Activated B cell treated with CpG ODN at 0.5 μM for 24 hours (primary cell): ENCODE data around the gene CXXC5. TPM values are rescaled to one million over a fixed set of nuclear protein-coding genes. Genes with fewer than 3 reads are reported as not detected.

Source experiments
- ATAC-seq: fragments of 200-7000 bp; cut with Tn5 transposase; one replicate; pipeline ENCODE4 v1.10.0; 2021; ENCODE audit warnings: low read depth, mild to moderate bottlenecking, moderate library complexity
- CTCF ChIA-PET: fragments of 350-600 bp; sonication (Branson Sonifier 250); formaldehyde crosslinking; loops from one replicate; lab custom pipeline; 2021; ENCODE audit warnings: antibody characterized with exemption; lab: Charles Lee
- POLR2A ChIA-PET: fragments of 350-600 bp; sonication (Branson Sonifier 250); formaldehyde crosslinking; loops from one replicate; lab custom pipeline; 2021; ENCODE audit warnings: antibody characterized with exemption; lab: Charles Lee
- DNase-seq: peaks from one replicate; pipeline ENCODE4 v3.0.0; 2022
- H3K27ac Mint-ChIP-seq: one replicate; pipeline ENCODE4 v1.8.0; 2020; ENCODE audit warnings: mixed read lengths
- H3K27me3 Mint-ChIP-seq: one replicate; pipeline ENCODE4 v1.8.0; 2021; ENCODE audit warnings: mixed read lengths
- H3K36me3 Mint-ChIP-seq: one replicate; pipeline ENCODE4 v1.8.0; 2021; ENCODE audit warnings: low read depth, mixed read lengths
- H3K4me1 Mint-ChIP-seq: one replicate; pipeline ENCODE4 v1.8.0; 2021; ENCODE audit warnings: mixed read lengths
- H3K4me3 Mint-ChIP-seq: one replicate; pipeline ENCODE4 v1.8.0; 2020; ENCODE audit warnings: mild to moderate bottlenecking, mixed read lengths
- H3K9me3 Mint-ChIP-seq: one replicate; pipeline ENCODE4 v1.8.0; 2020; ENCODE audit warnings: mixed read lengths
- CTCF ChIP-seq: fragments of 200-600 bp; IDR thresholded peaks from one replicate; pipeline ENCODE4 v1.8.0; 2022; ENCODE audit warnings: antibody characterized with exemption, mild to moderate bottlenecking
- intact Hi-C: fragments of 100-400 bp; cut with micrococcal nuclease; formaldehyde crosslinking; loops from one replicate; pipeline ENCODE4 v1.15.1; 2024
- total RNA-seq: library from RNA; stranded (reverse); gene quantifications from 2 replicates; pipeline ENCODE4 v1.2.3, GENCODE V29; 2022

CXXC5 gene
- total RNA-seq, 1 donor from 2014 or later: 115 TPM

GRCh38 chr5:139653616-139654015, 5.5 kb downstream of the CXXC5 start:
- TF ChIP-seq CTCF: no peak
- ChIA-PET POLR2A (interaction anchor here (0.6 to 16.5 kb wide), 5 partner anchors 12 to 491 kb away, joined by 3 to 772 read pairs (median 10); no protein-coding TSS in a partner anchor), CTCF (interaction anchor here (0.6 to 9.8 kb wide), 4 partner anchors 10 to 37 kb away, joined by 3 to 169 read pairs (median 8); no protein-coding TSS in a partner anchor)
- Mint-ChIP-seq H3K4me3 (peak overlapping the region; percentile 98), H3K27ac (peak overlapping the region; percentile 85), H3K36me3 (peaks cover 19% of the 10 kb centered on the region), H3K9me3 (no peaks in the 10 kb centered on the region), H3K4me1 (peaks cover 83% of the 10 kb centered on the region), H3K27me3 (no peaks in the 10 kb centered on the region)
- ATAC-seq (no peak), DNase-seq (no peak)
- intact Hi-C loops: loop anchor here (1.0 to 2.0 kb wide), 3 partner anchors 8 to 93 kb away; no protein-coding TSS in a partner anchor

- Mint-ChIP-seq H3K9me3 (no peaks in the 10 kb centered on the region), H3K27ac (peak overlapping the region; percentile 85), H3K4me1 (peaks cover 92% of the 10 kb centered on the region), H3K27me3 (no peaks in the 10 kb centered on the region), H3K36me3 (peaks cover 17% of the 10 kb centered on the region), H3K4me3 (peak overlapping the region; percentile 53)
- ChIA-PET POLR2A (interaction anchor here (1.0 to 16.5 kb wide), 5 partner anchors 11 to 57 kb away, joined by 3 to 772 read pairs (median 10); no protein-coding TSS in a partner anchor), CTCF (interaction anchor here (1.0 to 9.8 kb wide), 5 partner anchors 13 to 111 kb away, joined by 4 to 169 read pairs (median 8); no protein-coding TSS in a partner anchor)
- ATAC-seq: no peak
- intact Hi-C loops: loop anchor here (1.0 kb wide), 1 partner anchor 16 kb away; no protein-coding TSS in a partner anchor
- TF ChIP-seq CTCF: no peak
- no peak for DNase-seq
Observed at GRCh38 chr5:139654464-139654863, 6.3 kb downstream of the CXXC5 start.

GRCh38 chr5:139654871-139655491, 6.8 kb downstream of the CXXC5 start:
- TF ChIP-seq CTCF: no peak
- ChIA-PET CTCF (interaction anchor here (1.0 to 9.8 kb wide), 5 partner anchors 10 to 110 kb away, joined by 3 to 169 read pairs (median 4); no protein-coding TSS in a partner anchor), POLR2A (interaction anchor here (1.0 to 16.5 kb wide), 5 partner anchors 11 to 56 kb away, joined by 3 to 772 read pairs (median 10); no protein-coding TSS in a partner anchor)
- peaks cover 92% of the 10 kb centered on the region for H3K4me1 Mint-ChIP-seq
- peak overlapping the region; percentile 53 for H3K4me3 Mint-ChIP-seq
- no peaks in the 10 kb centered on the region for H3K9me3 Mint-ChIP-seq
- intact Hi-C loops: loop anchor here (1.0 kb wide), 1 partner anchor 15 kb away; no protein-coding TSS in a partner anchor
- DNase-seq: no peak
- H3K27me3 Mint-ChIP-seq: no peaks in the 10 kb centered on the region
- ATAC-seq: no peak
- peak overlapping the region; percentile 85 for H3K27ac Mint-ChIP-seq
- peaks cover 12% of the 10 kb centered on the region for H3K36me3 Mint-ChIP-seq

GRCh38 chr5:139655727-139656271, 7.7 kb downstream of the CXXC5 start:
- intact Hi-C loops: no loop called here
- TF ChIP-seq CTCF: no peak
- CTCF ChIA-PET: interaction anchor here (1.1 to 9.8 kb wide), 3 partner anchors 9 to 21 kb away, joined by 3 to 169 read pairs (median 4); no protein-coding TSS in a partner anchor
- Mint-ChIP-seq H3K9me3 (no peaks in the 10 kb centered on the region), H3K4me3 (peak overlapping the region; percentile 56), H3K4me1 (peaks cover 94% of the 10 kb centered on the region), H3K27ac (peak overlapping the region; percentile 85), H3K36me3 (peaks cover 10% of the 10 kb centered on the region), H3K27me3 (no peaks in the 10 kb centered on the region)
- POLR2A ChIA-PET: interaction anchor here (11.7 to 16.5 kb wide), 2 partner anchors 10 to 20 kb away, joined by 676 to 772 read pairs; no protein-coding TSS in a partner anchor
- no peak for ATAC-seq
- no peak for DNase-seq
